Ramos (cell line): Measurements from ENCODE around the gene CMSS1.

ENCODE experiments used
- in situ Hi-C: fragments of 300-500 bp; cut with MboI; formaldehyde crosslinking; loops from one replicate; pipeline ENCODE4 v1.14.3; 2022; ENCODE audit warnings: low sequenced_read_pairs; ENCODE audit not compliant: unreplicated experiment

The CMSS1 gene

GRCh38 chr3:99895131-99895696 is 77.6 kb downstream of the CMSS1 start:
- in situ Hi-C loops = no loop called here

GRCh38 chr3:99895703-99896441 is 78.2 kb downstream of the CMSS1 start:
- in situ Hi-C loops = no loop called here

- in situ Hi-C loops = no loop called here
These were observed 78.8 kb downstream of the CMSS1 start for GRCh38 chr3:99896482-99896881.

- in situ Hi-C loops = no loop called here
These were observed 81.9 kb downstream of the CMSS1 start for GRCh38 chr3:99899603-99900002.

- in situ Hi-C loops = no loop called here
These were observed 82.6 kb downstream of the CMSS1 start for GRCh38 chr3:99900248-99900647.

GRCh38 chr3:99901200-99901926 is 83.7 kb downstream of the CMSS1 start:
- in situ Hi-C loops = no loop called here

GRCh38 chr3:99902091-99902490 is 84.4 kb downstream of the CMSS1 start:
- in situ Hi-C loops = no loop called here

- in situ Hi-C loops = no loop called here
These were observed 86.2 kb downstream of the CMSS1 start for GRCh38 chr3:99903869-99904268.

GRCh38 chr3:99907959-99908544 is 90.4 kb downstream of the CMSS1 start:
- in situ Hi-C loops = no loop called here

GRCh38 chr3:99909714-99910495 is 92.2 kb downstream of the CMSS1 start:
- in situ Hi-C loops = no loop called here

GRCh38 chr3:99910752-99911290 is 93.2 kb downstream of the CMSS1 start:
- in situ Hi-C loops = no loop called here

GRCh38 chr3:99911433-99911832 is 93.8 kb downstream of the CMSS1 start:
- in situ Hi-C loops = no loop called here

GRCh38 chr3:99915906-99916432 is 98.3 kb downstream of the CMSS1 start:
- in situ Hi-C loops = no loop called here

- in situ Hi-C loops = no loop called here
These were observed 101.1 kb downstream of the CMSS1 start for GRCh38 chr3:99918715-99919114.

- in situ Hi-C loops = no loop called here
These were observed 102.0 kb downstream of the CMSS1 start for GRCh38 chr3:99919694-99920093.

GRCh38 chr3:99920481-99921376 is 103.1 kb downstream of the CMSS1 start:
- in situ Hi-C loops = no loop called here

- in situ Hi-C loops = no loop called here
These were observed 103.7 kb downstream of the CMSS1 start for GRCh38 chr3:99921377-99921695.

- in situ Hi-C loops = no loop called here
These were observed 104.3 kb downstream of the CMSS1 start for GRCh38 chr3:99921986-99922385.

GRCh38 chr3:99923873-99924272 is 106.2 kb downstream of the CMSS1 start:
- in situ Hi-C loops = no loop called here
